Measurements from ENCODE around the gene CORO7.

The CORO7 gene

GRCh38 chr16:4433228-4433627 lies 16.8 kb upstream of the CORO7 start:
- no peaks in the 10 kb centered on the region for H3K9me3 ChIP-seq (replicated peaks in 1 of 11)
- H4K20me1 ChIP-seq: peaks cover 0 to 88% (median 28%) of the 10 kb centered on the region in 11 experiments; a peak in 13 of 22 replicates
- peak overlapping the region in 1 of 11 experiments; percentile 35; a peak in 1 of 22 replicates for H3K9ac ChIP-seq
- H3K4me1 ChIP-seq: peaks cover 0 to 12% (median 8%) of the 10 kb centered on the region in 10 experiments; a peak in 10 of 20 replicates
- H3K36me3 ChIP-seq: peaks cover 69 to 100% (median 95%) of the 10 kb centered on the region in 11 experiments
- H3K27ac ChIP-seq: no peak overlapping the region
- TF ChIP-seq Cebpa-rat (IDR thresholded peaks at IDR 0.05): no peak
- H3K4me2 ChIP-seq: no peak overlapping the region
- H3K4me3 ChIP-seq: no peak overlapping the region
- no peaks in the 10 kb centered on the region for H3K27me3 ChIP-seq

- H3K4me2 ChIP-seq: no peak overlapping the region
- H4K20me1 ChIP-seq: peaks cover 0 to 84% (median 28%) of the 10 kb centered on the region in 11 experiments; a peak in 13 of 22 replicates
Measured at GRCh38 chr16:4431023-4431422, 14.6 kb upstream of the CORO7 start.

GRCh38 chr16:4428500-4428899 lies 12.1 kb upstream of the CORO7 start:
- H3K36me3 ChIP-seq: peaks cover 23 to 67% (median 52%) of the 10 kb centered on the region in 11 experiments
- no peak overlapping the region for H3K27ac ChIP-seq
- peaks cover 0 to 59% (median 18%) of the 10 kb centered on the region in 11 experiments; a peak in 11 of 22 replicates for H4K20me1 ChIP-seq
- H3K9me3 ChIP-seq (replicated peaks in 1 of 11): no peaks in the 10 kb centered on the region
- no peak overlapping the region for H3K4me2 ChIP-seq
- peaks cover 21 to 25% (median 23%) of the 10 kb centered on the region in 10 experiments for H3K4me1 ChIP-seq
- H3K9ac ChIP-seq: 0 out of 22 replicates have a peak overlapping the region, but pooled peaks of 1 of the 11 experiments have one; percentile 1
- H3K27me3 ChIP-seq: no peaks in the 10 kb centered on the region
- no peak overlapping the region for H3K4me3 ChIP-seq
- TF ChIP-seq Cebpa-rat (IDR thresholded peaks at IDR 0.05): no peak

More at GRCh38 chr16:4431023-4431422, 14.6 kb upstream of the CORO7 start:
- no peak overlapping the region for H3K4me3 ChIP-seq
- H3K36me3 ChIP-seq: peaks cover 47 to 92% (median 77%) of the 10 kb centered on the region in 11 experiments
- peaks cover 13 to 16% (median 14%) of the 10 kb centered on the region in 10 experiments for H3K4me1 ChIP-seq
- H3K9ac ChIP-seq: no peak overlapping the region
- TF ChIP-seq Cebpa-rat (IDR thresholded peaks at IDR 0.05): no peak
- H3K27me3 ChIP-seq: no peaks in the 10 kb centered on the region
- no peak overlapping the region for H3K27ac ChIP-seq
- no peaks in the 10 kb centered on the region for H3K9me3 ChIP-seq (replicated peaks in 1 of 11)

- Histone ChIP-seq H3K4me1 (peaks cover 21 to 25% (median 23%) of the 10 kb centered on the region in 10 experiments), H4K20me1 (peaks cover 0 to 47% (median 15%) of the 10 kb centered on the region in 11 experiments; a peak in 10 of 22 replicates), H3K9ac (peak overlapping the region; percentile 87 to 97 (median 94)), H3K27ac (peak overlapping the region in 10 of 11 experiments; percentile 88 to 99 (median 96); a peak in 19 of 22 replicates), H3K36me3 (peaks cover 13 to 50% (median 37%) of the 10 kb centered on the region in 11 experiments), H3K4me2 (peak overlapping the region; percentile 86 to 96 (median 89)), H3K9me3 (replicated peaks in 1 of 11) (no peaks in the 10 kb centered on the region), H3K27me3 (no peaks in the 10 kb centered on the region), H3K4me3 (peak overlapping the region; percentile 79 to 95 (median 82))
- TF ChIP-seq Cebpa-rat (IDR thresholded peaks at IDR 0.05): no peak
Measured at GRCh38 chr16:4426722-4427372, 10.5 kb upstream of the CORO7 start.

- Histone ChIP-seq H3K27me3 (no peaks in the 10 kb centered on the region), H3K4me3 (peak overlapping the region; percentile 79 to 95 (median 82)), H4K20me1 (peaks cover 0 to 41% (median 12%) of the 10 kb centered on the region in 11 experiments; a peak in 9 of 22 replicates), H3K36me3 (peaks cover 6 to 43% (median 30%) of the 10 kb centered on the region in 11 experiments; a peak in 21 of 22 replicates), H3K9me3 (replicated peaks in 1 of 11) (no peaks in the 10 kb centered on the region), H3K9ac (peak overlapping the region; percentile 87 to 97 (median 94)), H3K4me2 (peak overlapping the region; percentile 86 to 96 (median 89)), H3K27ac (peak overlapping the region; percentile 88 to 99 (median 96); a peak in 21 of 22 replicates), H3K4me1 (peaks cover 21 to 28% (median 24%) of the 10 kb centered on the region in 10 experiments)
- no peak for TF ChIP-seq Cebpa-rat (IDR thresholded peaks at IDR 0.05)
Measured at GRCh38 chr16:4426021-4426684, 9.8 kb upstream of the CORO7 start.

- Histone ChIP-seq H4K20me1 (peaks cover 0 to 34% (median 12%) of the 10 kb centered on the region in 11 experiments; a peak in 8 of 22 replicates), H3K9ac (peak within 1 kb of the TSS; percentile 87 to 97 (median 94)), H3K36me3 (peaks cover 0 to 37% (median 24%) of the 10 kb centered on the region in 11 experiments; a peak in 16 of 22 replicates), H3K4me1 (peaks cover 21 to 35% (median 24%) of the 10 kb centered on the region in 10 experiments), H3K9me3 (replicated peaks in 1 of 11) (no peaks in the 10 kb centered on the region), H3K27ac (peak within 1 kb of the TSS; percentile 88 to 99 (median 96)), H3K4me2 (peak within 1 kb of the TSS; percentile 86 to 96 (median 92)), H3K27me3 (no peaks in the 10 kb centered on the region), H3K4me3 (peak within 1 kb of the TSS; percentile 79 to 95 (median 82))
- TF ChIP-seq Cebpa-rat (IDR thresholded peaks at IDR 0.05): no peak
Measured at GRCh38 chr16:4425378-4426020, 9.1 kb upstream of the CORO7 start, which contains the start of gene DNAJA3. DNAJA3 (plus strand) TSS chr16:4425868; CDS start chr16:4425882, 14 bp downstream.

GRCh38 chr16:4420505-4421105 lies 4.2 kb upstream of the CORO7 start:
- no peak overlapping the region for H3K4me3 ChIP-seq
- peak overlapping the region in 1 of 11 experiments; percentile 35; a peak in 1 of 22 replicates for H3K9ac ChIP-seq
- peak overlapping the region in 3 of 11 experiments; percentile 12 to 52 (median 30); a peak in 4 of 22 replicates for H3K27ac ChIP-seq
- H3K36me3 ChIP-seq: no peaks in the 10 kb centered on the region
- H4K20me1 ChIP-seq: peaks cover 0 to 6% (median 0%) of the 10 kb centered on the region in 11 experiments; a peak in 4 of 22 replicates
- no peak for TF ChIP-seq Cebpa-rat (IDR thresholded peaks at IDR 0.05)
- peak overlapping the region in 3 of 11 experiments; percentile 33 to 73 (median 59); a peak in 6 of 22 replicates for H3K4me2 ChIP-seq
- no peaks in the 10 kb centered on the region for H3K9me3 ChIP-seq (replicated peaks in 1 of 11)
- peaks cover 15 to 46% (median 17%) of the 10 kb centered on the region in 10 experiments for H3K4me1 ChIP-seq
- H3K27me3 ChIP-seq: no peaks in the 10 kb centered on the region

GRCh38 chr16:4419402-4419959 lies 3.1 kb upstream of the CORO7 start:
- Histone ChIP-seq H3K9ac (no peak overlapping the region; a peak in 1 of 22 replicates), H3K4me3 (no peak overlapping the region), H3K27ac (no peak overlapping the region), H3K36me3 (peaks cover 0 to 5% (median 0%) of the 10 kb centered on the region in 11 experiments; a peak in 1 of 22 replicates), H3K27me3 (no peaks in the 10 kb centered on the region), H3K4me2 (peak overlapping the region in 2 of 11 experiments; percentile 5 to 59; a peak in 3 of 22 replicates), H3K4me1 (peaks cover 21 to 49% (median 22%) of the 10 kb centered on the region in 10 experiments), H3K9me3 (replicated peaks in 1 of 11) (no peaks in the 10 kb centered on the region), H4K20me1 (peaks cover 7 to 18% (median 9%) of the 10 kb centered on the region in 11 experiments)
- no peak for TF ChIP-seq Cebpa-rat (IDR thresholded peaks at IDR 0.05)

All from BLaER1 treated with 17β-estradiol and CSF1 and Interleukin-3, amounts not matched to agents 10 nM and 100 nM (cell line).